Putamen (tissue), 1 donor: ENCODE measurements around the gene GAB2.

Experiments
- DNase-seq: peaks from one replicate; pipeline ENCODE4 v3.0.0-alpha.2; 2016; ENCODE audit warnings: low spot score

The GAB2 gene

DNA sequence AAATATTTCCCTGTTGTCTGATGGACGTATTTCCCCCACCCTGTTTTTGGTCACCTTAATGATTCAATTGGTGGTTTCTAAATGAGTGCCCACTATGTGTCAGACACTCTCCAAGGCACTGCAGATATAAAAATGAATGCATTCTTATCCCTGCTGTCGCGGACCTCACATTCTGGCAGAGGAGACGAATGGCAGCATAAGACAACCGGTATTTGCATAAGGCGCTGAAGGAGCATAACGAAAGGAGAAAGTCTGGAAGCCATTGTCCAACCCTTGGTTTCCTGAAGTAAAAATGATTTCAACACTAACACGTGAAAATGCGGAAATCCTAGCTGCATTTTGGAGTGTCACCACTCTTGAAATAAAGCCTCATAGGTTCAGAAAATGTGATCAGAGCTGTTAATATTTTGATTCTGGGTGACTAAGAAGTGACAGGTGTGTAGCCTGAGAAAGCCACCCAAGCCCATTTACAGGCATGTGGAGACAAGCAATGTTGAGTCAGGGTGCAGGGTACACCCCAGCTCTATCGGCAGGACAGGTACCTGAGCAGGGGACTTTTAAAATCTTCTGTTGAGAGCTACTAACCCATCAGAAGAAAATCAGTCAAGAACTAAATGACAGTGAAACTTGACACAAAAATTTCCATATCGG is 10.1 kb upstream of the GAB2 start:
- no peak for DNase-seq

DNA sequence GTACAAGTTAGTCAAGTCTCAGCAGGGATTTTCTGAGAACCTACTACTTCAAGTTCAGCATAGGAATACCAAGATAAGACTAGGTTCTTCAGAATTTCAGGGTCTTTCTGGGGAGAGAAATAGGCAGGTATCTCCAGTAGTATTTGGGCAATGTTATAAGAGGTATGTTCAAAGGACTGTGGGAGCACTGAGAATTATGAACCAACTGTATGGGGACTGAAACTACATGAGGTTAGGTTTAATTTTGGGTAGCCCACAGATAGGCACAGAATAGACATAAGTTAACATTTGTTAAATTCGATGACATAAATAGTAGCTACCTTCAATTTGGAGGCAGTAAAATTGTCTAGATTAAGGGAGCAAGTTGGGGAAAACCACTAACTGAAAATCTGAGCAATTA is 9.2 kb upstream of the GAB2 start:
- DNase-seq = no peak

DNA sequence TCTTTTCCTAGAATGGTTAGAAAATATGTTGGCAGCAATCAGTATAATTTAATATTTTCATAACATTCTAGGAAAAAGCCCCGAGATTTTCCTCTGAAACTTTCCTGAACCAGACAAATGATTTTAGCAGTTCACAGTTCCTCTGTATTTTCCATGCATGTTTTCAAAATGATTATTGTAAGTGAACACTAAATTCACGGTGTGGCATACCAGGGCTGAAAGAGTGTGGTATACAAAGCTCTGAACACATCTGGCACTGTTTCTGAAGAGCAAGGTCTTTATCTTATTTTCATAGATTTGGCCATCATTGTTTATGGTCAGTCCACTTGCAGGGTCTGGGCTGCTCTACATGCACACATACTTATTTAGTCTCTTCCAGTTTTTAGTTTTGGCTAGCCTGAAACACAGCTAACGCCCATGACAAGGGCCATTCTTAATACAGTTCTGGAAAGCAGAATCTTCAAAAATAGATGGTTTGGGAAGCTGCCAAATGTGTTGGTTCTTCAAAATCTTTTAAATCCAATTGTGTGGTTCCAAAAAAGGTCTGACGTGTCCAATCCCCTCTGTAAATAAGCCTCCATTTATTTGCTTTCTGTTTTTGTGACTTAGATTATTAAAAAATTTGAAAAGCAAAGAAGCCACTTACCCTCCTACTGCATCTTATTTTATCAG is 7.9 kb upstream of the GAB2 start:
- DNase-seq = no peak

DNA sequence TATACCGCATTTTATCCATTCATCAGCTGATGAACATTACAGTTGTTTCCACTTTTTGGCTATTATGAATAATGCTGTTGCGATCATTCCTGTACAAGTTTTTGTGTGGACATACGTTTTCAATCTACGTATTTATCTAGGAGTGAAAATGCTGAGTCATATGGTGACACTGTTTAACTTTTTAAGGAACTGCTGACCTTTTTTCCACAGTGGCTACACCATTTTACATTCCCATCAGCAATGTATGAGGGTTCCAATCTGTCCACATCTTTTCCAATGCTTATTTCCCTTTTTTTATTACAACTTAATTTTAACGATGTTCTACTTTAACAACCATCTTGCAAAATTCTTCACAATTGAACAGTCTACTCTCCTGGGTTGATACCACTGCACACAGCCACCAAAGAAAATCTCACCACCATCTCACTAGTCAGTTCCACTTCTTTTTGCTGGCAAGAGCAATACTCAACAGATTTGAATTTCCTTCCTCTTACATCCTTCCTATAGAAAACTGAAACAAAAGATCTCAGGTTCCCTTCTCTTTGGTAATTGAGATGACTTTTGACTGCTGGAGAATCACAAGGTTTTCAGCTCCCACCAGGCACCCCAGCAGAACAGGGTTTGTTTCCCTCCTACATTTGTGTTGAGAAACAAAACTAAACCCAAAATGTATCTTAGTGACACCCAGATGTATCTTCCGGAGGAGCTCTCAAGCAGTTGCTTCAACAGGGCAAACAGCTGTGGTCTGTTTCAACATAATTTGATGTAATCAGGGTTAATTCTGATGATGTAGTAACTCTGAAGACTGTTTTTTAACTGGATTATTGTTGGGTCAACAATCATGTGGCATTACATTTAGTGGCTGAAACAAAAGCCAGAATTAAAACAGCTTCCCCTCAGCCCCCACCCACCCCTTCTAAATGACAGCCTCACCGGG is 7.0 kb upstream of the GAB2 start:
- no peak for DNase-seq

DNA sequence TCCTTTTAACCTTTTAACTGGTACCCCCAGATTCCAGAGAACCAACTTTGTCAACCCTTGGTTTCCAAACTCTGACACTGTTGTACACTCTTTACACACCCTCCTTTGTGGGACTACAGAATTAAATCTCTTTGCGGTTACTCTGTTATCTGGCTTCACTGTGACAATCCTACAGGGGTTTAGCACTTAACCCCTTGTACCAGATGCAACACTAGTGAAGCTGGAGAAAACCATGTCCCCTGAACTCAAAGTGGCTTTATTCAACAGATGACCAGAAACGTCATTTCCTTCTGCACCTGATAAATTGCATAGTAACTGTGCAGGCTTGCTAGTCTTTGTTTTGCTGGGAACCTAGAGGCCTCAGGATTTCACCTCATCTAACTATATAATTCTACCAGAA is 5.6 kb upstream of the GAB2 start:
- DNase-seq = no peak

DNA sequence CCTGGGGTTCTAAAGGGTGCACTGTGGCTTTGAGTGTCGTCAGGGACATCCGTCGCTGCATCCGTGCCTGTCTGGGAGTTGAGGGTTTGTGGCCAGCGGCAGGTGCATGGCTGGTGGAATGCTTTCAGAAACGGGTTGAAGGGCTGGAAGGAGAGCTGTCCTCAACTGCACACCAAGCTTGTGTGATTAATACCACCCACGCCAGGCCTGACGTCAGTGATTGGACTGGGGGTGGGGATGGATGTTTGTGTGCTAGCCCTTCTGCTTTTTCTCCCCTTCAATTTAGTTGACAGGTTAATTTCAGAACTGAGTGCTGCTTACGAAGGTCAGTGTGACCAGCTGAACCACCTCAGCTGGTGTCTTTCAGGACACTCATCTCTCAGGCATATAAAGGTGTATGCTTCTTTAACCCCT is 3.2 kb upstream of the GAB2 start:
- DNase-seq = no peak

DNA sequence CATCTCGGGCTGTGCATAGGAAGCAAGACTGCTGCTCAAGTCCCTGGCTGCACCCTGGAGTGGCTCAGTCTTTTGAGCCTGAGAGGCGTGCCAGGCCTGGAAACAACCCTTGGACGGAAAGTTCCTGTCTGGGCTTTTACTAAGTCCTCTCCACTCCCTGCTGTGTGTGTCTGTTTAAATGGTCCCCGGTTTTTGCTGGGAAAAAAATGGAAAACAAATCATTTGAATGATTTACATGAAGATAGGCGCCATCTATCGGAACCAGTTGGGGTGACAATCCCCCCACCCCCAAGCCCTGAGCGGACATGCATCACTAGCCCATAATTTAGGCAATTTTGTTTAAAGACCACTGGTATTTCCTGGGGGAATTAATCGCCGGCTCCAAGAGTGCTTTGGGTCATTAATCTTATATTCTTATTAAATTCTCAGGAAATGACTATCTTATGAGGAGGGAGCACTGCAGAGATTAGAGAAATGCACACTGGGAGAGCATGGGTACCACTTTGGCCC is 2.7 kb upstream of the GAB2 start:
- DNase-seq = peak; percentile 80

DNA sequence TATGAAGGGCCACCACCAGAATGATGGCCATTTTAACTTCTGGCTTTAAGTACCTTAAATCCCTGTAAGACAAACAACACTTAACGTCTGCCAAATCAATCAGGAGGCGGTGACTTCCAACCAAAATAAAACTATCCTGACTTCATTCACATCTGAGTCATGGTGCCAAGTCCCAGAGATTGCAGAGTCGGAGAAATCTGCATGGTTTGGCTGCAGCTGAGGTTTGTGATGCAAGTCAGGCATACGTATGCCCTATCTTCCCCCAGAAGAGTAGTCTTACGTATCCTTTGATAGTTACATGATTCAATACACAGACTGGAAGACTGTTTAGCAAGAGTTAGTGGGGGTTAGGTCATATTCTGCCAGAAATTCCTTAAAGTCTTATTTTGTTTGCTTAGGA is 1.7 kb upstream of the GAB2 start:
- no peak for DNase-seq

DNA sequence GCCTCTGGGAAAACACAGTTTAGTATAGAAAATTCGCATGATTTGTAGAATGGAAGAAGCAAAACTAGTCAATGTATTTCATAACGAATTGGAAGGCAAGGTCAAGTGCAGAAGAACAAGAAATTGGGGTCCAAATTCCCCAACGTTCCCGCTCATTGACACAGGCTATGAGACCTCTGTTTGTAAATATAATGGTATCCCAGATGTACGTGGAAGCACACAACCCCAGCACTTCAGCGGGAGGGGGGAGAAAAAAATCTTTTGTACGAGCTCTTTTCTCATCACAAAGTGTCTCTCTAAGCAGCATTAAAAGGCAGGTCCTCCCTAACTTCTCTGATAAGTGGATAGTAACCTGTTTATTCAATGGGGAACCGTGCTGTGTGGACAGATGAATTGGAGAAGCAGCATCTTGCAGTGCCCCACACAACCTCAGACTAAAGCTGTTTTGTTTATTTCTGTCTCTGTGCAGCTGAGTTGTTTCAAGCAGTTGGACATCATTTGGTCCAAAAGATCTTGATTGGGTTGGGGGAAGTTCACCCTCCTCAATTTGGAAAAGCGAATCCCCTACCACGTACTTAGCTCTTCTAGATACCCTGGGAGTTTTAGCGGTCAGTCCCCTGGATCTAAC is 1.1 kb upstream of the GAB2 start:
- DNase-seq = no peak

DNA sequence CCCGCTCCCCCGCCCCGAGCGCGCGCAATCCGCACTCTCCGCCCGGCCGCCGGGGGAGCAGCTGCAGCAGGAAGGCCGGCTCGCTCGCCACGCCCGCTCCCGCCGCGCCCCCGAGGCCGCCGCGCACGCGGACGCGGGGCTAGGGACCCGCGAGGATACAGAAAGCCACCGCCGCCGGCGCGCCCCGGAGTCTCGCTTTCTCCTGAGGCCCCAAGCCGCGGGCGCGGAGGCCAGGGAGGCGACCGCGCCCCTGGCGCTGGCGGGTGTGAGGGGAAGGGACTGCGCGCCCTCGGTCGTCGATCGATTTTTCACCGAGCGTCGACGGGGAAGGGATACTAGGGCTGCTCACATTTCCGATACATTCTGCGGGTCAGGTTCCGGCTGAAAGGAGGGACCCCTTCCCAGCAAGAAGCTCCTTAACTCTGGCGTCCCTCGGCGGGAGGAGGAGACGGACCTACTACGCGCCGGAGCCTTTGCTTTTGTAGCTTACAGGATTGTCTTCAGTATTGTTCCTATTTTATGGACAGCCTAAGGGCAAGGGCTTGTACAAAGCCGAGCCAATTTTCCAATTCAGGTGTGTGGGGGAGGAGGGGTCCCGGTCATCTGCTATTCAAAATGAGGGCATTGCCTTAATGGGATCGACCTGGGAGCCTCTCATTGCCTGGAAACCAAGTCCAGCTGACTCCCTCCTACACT is 416 bp upstream of the GAB2 start:
- DNase-seq = peak; percentile 86

DNA sequence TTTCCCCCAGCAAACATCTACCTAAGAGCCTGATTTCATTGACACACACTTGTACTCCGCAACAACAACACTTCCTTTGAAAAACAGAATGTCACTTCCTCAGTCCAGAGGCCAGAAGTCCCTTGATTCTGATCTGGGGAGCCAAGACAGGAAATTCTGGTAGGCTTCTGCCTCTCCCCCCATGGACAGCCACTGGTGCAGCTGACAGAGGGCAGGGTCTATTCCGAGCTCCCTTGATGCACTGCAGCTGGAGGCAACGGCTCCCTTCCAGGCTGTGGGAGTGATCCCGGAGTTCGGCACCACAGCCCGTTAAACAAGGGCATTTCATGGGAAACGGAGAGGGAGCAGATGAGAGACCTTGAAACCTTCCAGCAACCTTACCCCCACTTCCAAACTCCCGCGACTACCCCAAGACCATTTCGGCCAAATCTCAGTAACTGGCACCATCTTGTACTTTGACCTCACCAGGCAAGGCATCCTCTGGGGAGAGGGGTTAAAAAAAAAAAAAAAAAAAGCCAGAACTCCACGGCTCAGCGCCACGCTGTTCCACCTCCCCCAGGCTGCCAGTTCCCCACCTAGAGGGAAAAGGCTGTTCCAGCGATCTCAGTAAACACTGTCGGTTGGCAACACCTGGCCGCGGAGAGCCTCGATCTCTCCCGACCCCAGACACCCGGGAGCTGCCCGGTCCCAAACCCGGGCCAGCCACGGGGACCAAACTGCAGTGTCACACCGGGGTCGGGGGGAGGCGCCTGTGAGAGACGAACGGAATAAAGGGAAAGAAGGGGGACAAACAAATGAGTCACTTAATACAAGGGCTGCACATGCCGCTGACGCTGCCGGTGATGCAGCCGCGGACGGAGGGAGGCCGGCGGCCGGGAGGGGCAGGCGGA is 1.1 kb downstream of the GAB2 start:
- DNase-seq = peak; percentile 88

DNA sequence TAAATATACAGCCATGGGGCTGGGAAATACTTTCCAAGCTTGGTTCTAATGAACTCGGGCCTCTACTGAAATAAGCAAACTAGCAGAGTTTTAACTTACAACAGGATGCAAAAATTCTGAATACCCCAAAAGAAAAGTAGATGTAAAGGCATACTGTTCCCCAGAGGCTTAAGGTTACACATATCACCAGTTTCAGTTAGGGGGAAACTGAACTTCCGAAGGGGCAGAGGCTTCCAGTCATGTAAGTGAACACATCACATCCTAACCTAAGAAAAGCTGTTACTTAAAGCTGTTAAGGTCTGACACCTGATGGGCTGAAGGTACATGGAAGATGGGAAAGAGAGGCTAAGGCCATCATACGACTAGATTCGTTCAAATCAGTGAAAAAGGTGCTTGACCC is 2.3 kb downstream of the GAB2 start:
- no peak for DNase-seq

DNA sequence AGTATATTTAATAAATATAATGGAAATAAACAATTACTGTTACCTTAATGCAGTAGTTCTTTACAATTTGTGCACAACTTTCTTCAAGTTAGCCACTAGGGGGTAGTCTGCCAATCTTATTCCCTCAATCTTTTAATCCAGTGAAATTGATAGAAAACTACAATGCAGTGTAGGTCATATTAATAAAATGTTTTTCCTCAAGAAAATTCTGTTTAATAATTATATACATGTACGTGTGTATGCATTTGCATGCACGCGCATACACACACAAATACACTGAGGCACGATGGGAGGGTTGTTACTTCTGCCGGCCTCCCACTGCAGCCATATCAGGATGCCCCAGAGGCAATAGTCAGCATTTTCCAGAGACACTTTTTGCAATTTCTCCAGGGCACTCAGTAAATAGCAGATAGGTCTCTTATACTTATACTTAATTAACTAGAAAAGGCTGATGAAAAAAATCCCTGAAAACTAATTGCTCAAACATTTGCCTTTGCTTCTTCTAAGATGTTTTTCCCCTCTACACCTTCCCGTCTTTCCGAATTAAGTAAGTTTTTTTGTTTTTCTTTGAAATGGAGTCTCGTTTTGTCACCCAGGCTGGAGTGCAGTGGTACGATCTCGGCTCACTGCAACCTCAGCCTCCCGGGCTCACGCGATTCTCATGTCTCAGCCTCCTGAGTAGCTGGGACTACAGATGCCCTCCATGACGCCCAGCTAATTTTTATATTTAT is 3.1 kb downstream of the GAB2 start:
- DNase-seq = no peak

DNA sequence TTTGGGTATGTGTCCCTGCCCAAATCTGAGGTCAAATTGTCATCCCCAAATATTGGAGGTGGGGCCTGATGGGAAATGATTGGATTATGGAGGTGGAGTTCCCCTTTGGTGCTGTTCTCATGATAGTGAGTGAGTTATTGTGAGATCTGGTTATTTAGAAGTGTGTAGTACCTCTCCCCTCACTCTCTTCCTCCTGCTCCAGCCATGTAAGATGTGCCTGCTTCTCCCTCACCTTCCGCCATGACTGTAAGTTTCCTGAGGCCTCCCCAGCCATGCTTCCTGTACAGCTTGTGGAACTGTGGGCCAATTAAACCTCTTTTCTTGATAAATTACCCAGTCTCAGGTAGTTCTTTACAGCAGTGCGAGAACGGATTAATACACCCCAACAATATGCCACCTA is 9.0 kb downstream of the GAB2 start:
- no peak for DNase-seq

DNA sequence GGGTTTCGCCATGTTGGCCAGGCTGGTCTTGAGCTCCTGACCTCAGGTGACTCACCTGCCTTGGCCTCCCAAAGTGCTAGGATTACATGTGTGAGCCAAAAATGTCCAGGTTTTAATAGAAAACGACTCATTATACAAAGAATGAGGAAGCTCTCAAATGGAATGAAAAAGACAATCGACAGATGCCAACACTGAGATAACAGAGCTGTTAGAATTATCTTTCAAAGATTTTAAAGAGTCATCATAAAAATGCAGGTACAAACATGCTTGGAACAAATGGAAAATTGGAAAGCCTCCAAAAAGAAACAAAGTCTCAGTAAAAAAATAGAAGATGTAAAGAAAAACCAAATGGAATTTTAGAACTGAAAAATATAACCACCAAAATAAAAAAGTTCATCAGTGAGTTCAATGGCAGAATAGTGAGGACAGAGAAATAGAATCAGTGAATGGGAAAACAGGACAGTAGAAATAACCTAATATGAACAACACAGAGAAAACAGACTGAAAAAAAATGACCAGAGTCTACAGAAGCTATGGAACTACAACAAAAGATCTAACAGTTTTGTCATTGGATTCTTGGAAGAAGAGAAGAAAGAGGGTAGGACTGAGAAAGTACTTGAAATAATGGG is 10.9 kb downstream of the GAB2 start:
- no peak for DNase-seq

DNA sequence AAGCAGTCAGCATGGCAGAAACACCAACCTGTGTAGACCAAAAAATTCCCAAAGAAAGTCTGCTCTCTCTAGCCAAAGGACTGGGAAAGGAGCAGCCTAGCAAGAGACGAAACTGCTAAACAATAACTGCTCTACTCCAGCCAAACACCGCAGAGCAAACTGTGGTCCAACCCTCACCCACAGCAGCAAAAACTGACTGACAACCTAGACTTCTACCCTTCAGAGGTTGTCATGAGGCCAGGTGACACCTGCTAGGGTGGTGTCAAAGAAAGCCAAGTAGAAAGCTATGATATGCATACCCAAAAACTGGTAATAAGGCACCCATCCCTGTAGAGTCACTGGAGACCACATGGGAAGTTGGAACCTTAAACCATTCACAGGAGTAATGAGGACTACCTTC is 11.8 kb downstream of the GAB2 start:
- no peak for DNase-seq

DNA sequence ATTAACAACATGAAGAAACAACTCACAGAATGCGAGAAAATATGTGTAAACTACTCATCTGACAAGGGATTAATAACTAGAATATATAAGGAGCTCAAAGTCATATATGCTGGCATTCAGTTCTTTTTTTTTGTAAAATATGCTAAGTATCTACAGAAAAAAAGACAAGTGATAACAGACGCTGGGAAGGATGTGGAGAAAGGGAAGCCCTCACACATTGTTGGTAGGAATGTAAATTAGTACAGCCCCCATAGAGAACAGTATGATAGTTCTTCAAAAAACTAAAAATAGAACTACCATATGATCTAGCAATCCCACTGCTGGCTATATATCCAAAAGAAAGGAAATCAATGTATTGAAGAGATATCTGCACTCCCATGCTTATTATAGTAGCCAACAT is 13.8 kb downstream of the GAB2 start:
- DNase-seq = no peak

DNA sequence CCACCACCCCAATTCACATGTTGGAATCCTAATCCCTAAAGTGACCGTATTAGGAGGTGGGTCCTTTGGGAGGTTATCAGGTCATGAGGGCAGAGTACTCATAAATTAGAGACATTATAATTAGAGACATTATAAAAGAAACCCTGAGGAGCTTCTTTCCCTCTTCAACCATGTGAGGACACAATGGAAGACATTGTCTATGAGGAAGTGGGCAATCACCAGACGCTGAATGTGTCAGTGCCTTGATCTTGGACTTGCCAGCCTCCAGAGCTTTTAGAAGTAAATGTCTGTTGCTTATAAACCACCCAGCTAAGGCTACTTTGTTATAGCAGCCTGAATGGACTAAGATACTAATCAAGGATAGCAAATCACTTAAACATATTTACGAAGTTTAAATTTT is 14.8 kb downstream of the GAB2 start:
- no peak for DNase-seq

DNA sequence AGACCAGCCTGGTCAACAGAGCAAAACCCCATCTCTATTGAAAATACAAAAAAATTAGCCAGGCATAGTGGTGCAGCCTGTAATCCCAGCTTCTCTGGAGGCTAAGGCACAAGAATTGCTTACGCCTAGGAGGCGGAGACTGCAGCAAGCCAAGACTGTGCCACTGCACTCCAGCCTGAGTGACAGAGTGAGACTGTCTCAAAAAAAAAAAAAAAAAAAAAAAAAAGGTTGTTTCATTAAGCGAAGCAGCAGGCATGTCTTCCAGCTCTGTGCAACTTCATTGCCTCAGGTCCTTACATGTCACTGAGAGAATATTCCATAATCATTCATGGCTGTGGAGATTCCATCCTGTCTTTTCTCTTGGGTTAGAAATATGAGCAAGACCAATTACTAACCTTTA is 16.9 kb downstream of the GAB2 start:
- DNase-seq = no peak

DNA sequence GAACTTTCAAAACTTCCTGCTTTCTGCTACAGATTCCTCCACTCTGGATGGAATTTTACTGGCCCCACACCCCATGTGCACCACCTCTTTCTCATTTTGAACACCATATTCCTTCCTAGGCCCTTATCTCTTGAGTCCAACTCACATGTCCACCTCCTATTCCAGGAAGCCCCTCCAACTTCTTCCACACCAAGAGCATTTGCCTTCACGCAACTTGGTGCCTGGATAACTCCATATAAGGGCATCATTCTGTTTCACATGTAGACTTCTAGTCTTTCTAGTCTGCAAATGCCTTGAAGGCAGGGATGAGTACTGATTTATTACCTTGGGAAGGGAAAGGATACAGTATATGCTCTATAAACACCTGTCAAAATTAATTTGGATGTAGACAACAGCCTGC is 17.5 kb downstream of the GAB2 start:
- DNase-seq = no peak
